Glutamatergic neuron (in vitro differentiated cells): ENCODE data around the gene PERM1. TPM values are rescaled to one million over a fixed set of nuclear protein-coding genes. Genes with fewer than 3 reads are reported as not detected.

Experiments used
- DNase-seq: peaks from one replicate; pipeline ENCODE4 v3.0.0; 2022
- H3K27ac Mint-ChIP-seq: one replicate; pipeline ENCODE4 v1.8.0; 2020; ENCODE audit warnings: mild to moderate bottlenecking, mixed read lengths, inconsistent platforms; ENCODE audit not compliant: unreplicated experiment
- H3K27me3 Mint-ChIP-seq: one replicate; pipeline ENCODE4 v1.8.0; 2020; ENCODE audit warnings: mild to moderate bottlenecking, moderate library complexity, mixed read lengths, inconsistent platforms; ENCODE audit not compliant: unreplicated experiment
- H3K36me3 Mint-ChIP-seq: one replicate; pipeline ENCODE4 v1.8.0; 2020; ENCODE audit warnings: mild to moderate bottlenecking, mixed read lengths, inconsistent platforms; ENCODE audit not compliant: unreplicated experiment
- H3K4me1 Mint-ChIP-seq: one replicate; pipeline ENCODE4 v1.8.0; 2020; ENCODE audit warnings: mild to moderate bottlenecking, low read depth, mixed read lengths, inconsistent platforms; ENCODE audit not compliant: unreplicated experiment
- H3K4me3 Mint-ChIP-seq: one replicate; pipeline ENCODE4 v1.8.0; 2020; ENCODE audit warnings: mild to moderate bottlenecking, mixed read lengths, inconsistent platforms; ENCODE audit not compliant: unreplicated experiment
- H3K9me3 Mint-ChIP-seq: one replicate; pipeline ENCODE4 v1.8.0; 2020; ENCODE audit warnings: mild to moderate bottlenecking, moderate library complexity, mixed read lengths, inconsistent platforms; ENCODE audit not compliant: unreplicated experiment
- CTCF ChIP-seq: fragments of 200-600 bp; sonication (generic); IDR thresholded peaks from one replicate; pipeline ENCODE4 v1.5.0; 2021; ENCODE audit not compliant: partially characterized antibody, unreplicated experiment
- total RNA-seq: library from RNA; stranded (reverse); fragmentation: NEBNext Ultra II Directional; extraction: Animal tissue kit (Norgen Biotek cat#: 25700); gene quantifications from one replicate; pipeline ENCODE4 v1.2.1, GENCODE V29; 2021; ENCODE audit not compliant: unreplicated experiment

PERM1 gene
- total RNA-seq, 1 donor from 2014 or later: 0.32 TPM

GRCh38 chr1:939511-940106 is 42.3 kb downstream of the PERM1 start:
- peaks cover 12% of the 10 kb centered on the region for H3K27me3 Mint-ChIP-seq
- DNase-seq: no peak
- TF ChIP-seq CTCF: no peak
- H3K9me3 Mint-ChIP-seq: peaks cover 13% of the 10 kb centered on the region
- peaks cover 17% of the 10 kb centered on the region for H3K4me1 Mint-ChIP-seq
- no peaks in the 10 kb centered on the region for H3K36me3 Mint-ChIP-seq
- H3K4me3 Mint-ChIP-seq: peak overlapping the region; percentile 11
- no peak overlapping the region for H3K27ac Mint-ChIP-seq

GRCh38 chr1:938711-939489 is 43.0 kb downstream of the PERM1 start:
- H3K27me3 Mint-ChIP-seq: peaks cover 7% of the 10 kb centered on the region
- DNase-seq: no peak
- no peak overlapping the region for H3K27ac Mint-ChIP-seq
- peak overlapping the region; percentile 11 for H3K4me3 Mint-ChIP-seq
- peak; percentile 7 for TF ChIP-seq CTCF
- no peaks in the 10 kb centered on the region for H3K36me3 Mint-ChIP-seq
- H3K9me3 Mint-ChIP-seq: peaks cover 7% of the 10 kb centered on the region
- H3K4me1 Mint-ChIP-seq: peaks cover 15% of the 10 kb centered on the region

GRCh38 chr1:938088-938683 is 43.7 kb downstream of the PERM1 start:
- Mint-ChIP-seq H3K9me3 (peaks cover 7% of the 10 kb centered on the region), H3K27me3 (peaks cover 6% of the 10 kb centered on the region), H3K4me1 (peaks cover 15% of the 10 kb centered on the region), H3K27ac (peak overlapping the region; percentile 82), H3K36me3 (no peaks in the 10 kb centered on the region), H3K4me3 (peak overlapping the region; percentile 56)
- TF ChIP-seq CTCF: no peak
- DNase-seq: no peak

GRCh38 chr1:937521-937920 is 44.4 kb downstream of the PERM1 start:
- no peaks in the 10 kb centered on the region for H3K36me3 Mint-ChIP-seq
- peak overlapping the region; percentile 82 for H3K27ac Mint-ChIP-seq
- peaks cover 15% of the 10 kb centered on the region for H3K4me1 Mint-ChIP-seq
- H3K9me3 Mint-ChIP-seq: peaks cover 9% of the 10 kb centered on the region
- DNase-seq: no peak
- TF ChIP-seq CTCF: no peak
- peaks cover 6% of the 10 kb centered on the region for H3K27me3 Mint-ChIP-seq
- H3K4me3 Mint-ChIP-seq: peak overlapping the region; percentile 56
